ENCODE data around the gene ANKRD10.

The ANKRD10 gene

GRCh38 chr13:110894086-110894485 lies 20.8 kb downstream of the ANKRD10 start:
- TF ChIP-seq CTCF (IDR thresholded peaks at IDR 0.05; ENCODE audit: extremely low read depth, insufficient read depth, missing control alignments) = no peak
- in situ Hi-C loops (cut with MboI; ENCODE audit: low pct_unique_long_range_greater_than_20kb, low sequenced_read_pairs, unreplicated experiment) = no loop called here
- DNase-seq (ENCODE audit: low spot score) = no peak

- in situ Hi-C loops (cut with MboI; ENCODE audit: low pct_unique_long_range_greater_than_20kb, low sequenced_read_pairs, unreplicated experiment) = no loop called here
- DNase-seq (ENCODE audit: low spot score) = no peak
- TF ChIP-seq CTCF (IDR thresholded peaks at IDR 0.05; ENCODE audit: extremely low read depth, insufficient read depth, missing control alignments) = no peak
These were observed 21.3 kb downstream of the ANKRD10 start for GRCh38 chr13:110893571-110893970.

- in situ Hi-C loops (cut with MboI; ENCODE audit: low pct_unique_long_range_greater_than_20kb, low sequenced_read_pairs, unreplicated experiment) = no loop called here
- no peak for TF ChIP-seq CTCF (IDR thresholded peaks at IDR 0.05; ENCODE audit: extremely low read depth, insufficient read depth, missing control alignments)
- no peak for DNase-seq (ENCODE audit: low spot score)
These were observed 24.3 kb downstream of the ANKRD10 start for GRCh38 chr13:110890279-110891165.

- TF ChIP-seq CTCF (IDR thresholded peaks at IDR 0.05; ENCODE audit: extremely low read depth, insufficient read depth, missing control alignments) = no peak
- in situ Hi-C loops (cut with MboI; ENCODE audit: low pct_unique_long_range_greater_than_20kb, low sequenced_read_pairs, unreplicated experiment) = no loop called here
- no peak for DNase-seq (ENCODE audit: low spot score)
These were observed 26.5 kb downstream of the ANKRD10 start for GRCh38 chr13:110888390-110888789.

GRCh38 chr13:110887597-110888333 lies 27.1 kb downstream of the ANKRD10 start:
- TF ChIP-seq CTCF (IDR thresholded peaks at IDR 0.05; ENCODE audit: extremely low read depth, insufficient read depth, missing control alignments) = no peak
- in situ Hi-C loops (cut with MboI; ENCODE audit: low pct_unique_long_range_greater_than_20kb, low sequenced_read_pairs, unreplicated experiment) = no loop called here
- DNase-seq (ENCODE audit: low spot score) = no peak

- no peak for DNase-seq (ENCODE audit: low spot score)
- no peak for TF ChIP-seq CTCF (IDR thresholded peaks at IDR 0.05; ENCODE audit: extremely low read depth, insufficient read depth, missing control alignments)
These were observed 27.8 kb downstream of the ANKRD10 start for GRCh38 chr13:110886870-110887596.

More at GRCh38 chr13:110886870-110887596, 27.8 kb downstream of the ANKRD10 start:
- in situ Hi-C loops (cut with MboI; ENCODE audit: low pct_unique_long_range_greater_than_20kb, low sequenced_read_pairs, unreplicated experiment) = no loop called here
